Suprapubic skin (tissue), 4 donors: Measurements from ENCODE around the gene KSR2. TPM values are rescaled to one million over a fixed set of nuclear protein-coding genes. Genes with fewer than 3 reads are reported as not detected.

Source experiments
- DNase-seq, 2 donors: peaks; one replicate each; pipeline ENCODE4 v3.0.0-alpha.2; 2019; ENCODE audit warnings: low spot score in 2 of 2
- H3K27ac ChIP-seq: fragments of 200-600 bp; sonication (generic); one replicate; pipeline ENCODE4 v1.5.1; 2019
- H3K27me3 ChIP-seq: fragments of 200-600 bp; sonication (generic); one replicate; pipeline ENCODE4 v1.5.1; 2019
- H3K36me3 ChIP-seq: fragments of 200-600 bp; sonication (generic); one replicate; pipeline ENCODE4 v1.5.1; 2019
- H3K4me1 ChIP-seq: fragments of 200-600 bp; sonication (generic); one replicate; pipeline ENCODE4 v1.5.1; 2019
- H3K4me3 ChIP-seq: fragments of 200-600 bp; sonication (generic); one replicate; pipeline ENCODE4 v1.5.1; 2019; ENCODE audit warnings: mild to moderate bottlenecking
- H3K9me3 ChIP-seq: fragments of 200-600 bp; sonication (generic); one replicate; pipeline ENCODE4 v1.5.1; 2019
- EP300 ChIP-seq: sonication (generic); formaldehyde crosslinking; IDR thresholded peaks from one replicate; pipeline ENCODE4 v1.6.1; 2017; ENCODE audit warnings: antibody characterized with exemption
- POLR2A ChIP-seq, 2 donors: fragments of 450-650 bp; IDR thresholded peaks; one replicate each; pipeline ENCODE4 v1.6.1; 2017; ENCODE audit warnings: antibody characterized with exemption in 2 of 2, mild to moderate bottlenecking in 2 of 2, moderate library complexity in 2 of 2
- POLR2AphosphoS5 ChIP-seq, 3 donors: sonication (generic); formaldehyde crosslinking; IDR thresholded peaks; one replicate each; pipeline ENCODE4 v1.6.1; 2017; ENCODE audit warnings: antibody characterized with exemption in 3 of 3
- WGBS: methylation state at CpG from one replicate; pipeline ENCODE4 v1.1.5; 2018; 5-methylcytosine and 5-hydroxymethylcytosine counted together
- total RNA-seq, 4 donors: library from RNA; depleted of rRNA; stranded (reverse); fragments of >200 nt; gene quantifications; one replicate each; pipeline ENCODE4 v1.1.0, GENCODE V29; 2016
- TF ChIP-seq, protein P1 (sequence below), 2 donors: fragments of 200-600 bp in 1 of 2; fragments of 450-650 bp in 1 of 2; sonication (generic) in 1 of 2; IDR thresholded peaks; one replicate each; pipeline ENCODE4 v1.5.1; 2016 to 2019; ENCODE audit warnings: antibody characterized with exemption in 2 of 2, mild to moderate bottlenecking in 1 of 2, moderate library complexity in 1 of 2

The KSR2 gene
- total RNA-seq, 4 donors from 2014 or later: 0.24 to 0.39 (median 0.38) TPM; not detected in 1

DNA sequence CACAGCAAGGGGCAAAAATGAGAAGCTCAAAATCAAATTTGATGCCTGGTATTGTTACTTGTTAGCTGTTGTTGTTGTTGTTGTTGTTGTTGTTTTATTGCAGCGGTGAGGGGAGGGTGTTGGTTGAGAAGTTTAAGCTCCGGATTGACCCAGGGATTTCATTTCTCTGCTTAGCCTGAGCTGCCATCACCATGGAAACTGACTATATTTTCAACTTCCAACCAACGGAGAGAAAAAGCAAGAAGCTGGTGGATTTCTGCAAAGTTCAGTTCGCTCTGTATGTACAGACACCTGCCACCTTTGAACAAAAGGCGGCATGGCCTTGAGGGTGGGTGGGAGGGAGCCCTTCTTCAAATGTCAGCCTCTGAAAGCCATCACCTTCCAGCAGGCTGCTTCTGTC is 412.9 kb downstream of the KSR2 start:
- TF ChIP-seq POLR2A (IDR thresholded peaks at IDR 0.05) (no peak), POLR2AphosphoS5 (IDR thresholded peaks at IDR 0.05) (no peak), EP300 (no peak)
- TF ChIP-seq, protein P1, sequence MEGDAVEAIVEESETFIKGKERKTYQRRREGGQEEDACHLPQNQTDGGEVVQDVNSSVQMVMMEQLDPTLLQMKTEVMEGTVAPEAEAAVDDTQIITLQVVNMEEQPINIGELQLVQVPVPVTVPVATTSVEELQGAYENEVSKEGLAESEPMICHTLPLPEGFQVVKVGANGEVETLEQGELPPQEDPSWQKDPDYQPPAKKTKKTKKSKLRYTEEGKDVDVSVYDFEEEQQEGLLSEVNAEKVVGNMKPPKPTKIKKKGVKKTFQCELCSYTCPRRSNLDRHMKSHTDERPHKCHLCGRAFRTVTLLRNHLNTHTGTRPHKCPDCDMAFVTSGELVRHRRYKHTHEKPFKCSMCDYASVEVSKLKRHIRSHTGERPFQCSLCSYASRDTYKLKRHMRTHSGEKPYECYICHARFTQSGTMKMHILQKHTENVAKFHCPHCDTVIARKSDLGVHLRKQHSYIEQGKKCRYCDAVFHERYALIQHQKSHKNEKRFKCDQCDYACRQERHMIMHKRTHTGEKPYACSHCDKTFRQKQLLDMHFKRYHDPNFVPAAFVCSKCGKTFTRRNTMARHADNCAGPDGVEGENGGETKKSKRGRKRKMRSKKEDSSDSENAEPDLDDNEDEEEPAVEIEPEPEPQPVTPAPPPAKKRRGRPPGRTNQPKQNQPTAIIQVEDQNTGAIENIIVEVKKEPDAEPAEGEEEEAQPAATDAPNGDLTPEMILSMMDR (IDR thresholded peaks at IDR 0.05): no peak
- H3K36me3 ChIP-seq: no peaks in the 10 kb centered on the region
- WGBS: 83% methylated on average over 5 of the region's 5 CpGs
- H3K4me3 ChIP-seq: no peak overlapping the region
- no peaks in the 10 kb centered on the region for H3K27me3 ChIP-seq
- no peak for DNase-seq
- no peak overlapping the region for H3K27ac ChIP-seq
- no peaks in the 10 kb centered on the region for H3K9me3 ChIP-seq
- H3K4me1 ChIP-seq: no peaks in the 10 kb centered on the region

DNA sequence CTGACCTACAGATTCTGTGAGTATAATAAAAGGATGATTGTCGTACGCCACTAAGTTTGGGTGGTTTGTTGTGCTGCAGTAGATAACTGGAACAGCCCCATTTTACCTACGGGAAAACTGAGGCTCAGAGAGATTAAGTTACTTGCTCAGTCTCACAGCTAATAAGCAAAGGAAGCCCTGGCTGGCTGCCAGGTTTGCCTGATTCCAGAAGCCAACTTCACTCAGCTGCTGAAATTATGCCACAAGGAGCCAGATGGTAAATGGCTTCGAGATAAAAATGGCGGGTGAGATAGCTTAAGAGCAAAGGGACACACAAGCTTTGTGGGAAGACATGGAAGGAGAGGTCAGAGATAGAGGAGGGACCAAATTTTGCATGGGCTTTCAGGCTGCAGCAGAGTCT is 415.8 kb downstream of the KSR2 start:
- no peak for DNase-seq
- Histone ChIP-seq H3K9me3 (no peaks in the 10 kb centered on the region), H3K27me3 (no peaks in the 10 kb centered on the region), H3K4me3 (no peak overlapping the region), H3K4me1 (no peaks in the 10 kb centered on the region), H3K36me3 (no peaks in the 10 kb centered on the region), H3K27ac (no peak overlapping the region)
- 81% methylated on average over 5 of the region's 5 CpGs for WGBS
- TF ChIP-seq EP300 (no peak), POLR2AphosphoS5 (IDR thresholded peaks at IDR 0.05) (no peak), POLR2A (IDR thresholded peaks at IDR 0.05) (no peak)
- TF ChIP-seq, protein P1 (IDR thresholded peaks at IDR 0.05): no peak

DNA sequence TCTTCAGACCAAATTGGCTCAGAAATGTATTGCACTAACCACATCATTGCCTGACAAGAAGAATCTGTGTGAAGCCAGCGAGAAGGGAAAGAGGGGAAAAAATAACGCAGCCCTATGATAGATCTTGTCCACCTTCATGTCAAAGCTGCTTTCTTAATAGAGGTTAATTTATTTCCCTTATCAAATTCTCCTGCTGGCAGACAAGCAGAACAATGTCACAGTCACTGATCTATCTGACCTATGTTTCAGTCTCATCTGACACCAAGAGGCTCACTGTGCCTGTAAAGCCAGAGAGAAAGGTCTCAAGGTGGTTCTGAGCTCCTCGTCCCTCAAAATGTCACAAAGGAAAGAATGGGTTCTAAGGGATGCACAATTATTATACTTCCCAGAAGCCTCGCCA is 417.1 kb downstream of the KSR2 start:
- H3K27ac ChIP-seq: no peak overlapping the region
- H3K9me3 ChIP-seq: no peaks in the 10 kb centered on the region
- no peak overlapping the region for H3K4me3 ChIP-seq
- no peak for DNase-seq
- no peaks in the 10 kb centered on the region for H3K27me3 ChIP-seq
- TF ChIP-seq EP300: no peak
- TF ChIP-seq POLR2A (IDR thresholded peaks at IDR 0.05): no peak
- no peak for TF ChIP-seq POLR2AphosphoS5 (IDR thresholded peaks at IDR 0.05)
- TF ChIP-seq, protein P1 (IDR thresholded peaks at IDR 0.05): no peak
- no peaks in the 10 kb centered on the region for H3K36me3 ChIP-seq
- no peaks in the 10 kb centered on the region for H3K4me1 ChIP-seq
- WGBS: 63% methylated on average over 4 of the region's 4 CpGs

DNA sequence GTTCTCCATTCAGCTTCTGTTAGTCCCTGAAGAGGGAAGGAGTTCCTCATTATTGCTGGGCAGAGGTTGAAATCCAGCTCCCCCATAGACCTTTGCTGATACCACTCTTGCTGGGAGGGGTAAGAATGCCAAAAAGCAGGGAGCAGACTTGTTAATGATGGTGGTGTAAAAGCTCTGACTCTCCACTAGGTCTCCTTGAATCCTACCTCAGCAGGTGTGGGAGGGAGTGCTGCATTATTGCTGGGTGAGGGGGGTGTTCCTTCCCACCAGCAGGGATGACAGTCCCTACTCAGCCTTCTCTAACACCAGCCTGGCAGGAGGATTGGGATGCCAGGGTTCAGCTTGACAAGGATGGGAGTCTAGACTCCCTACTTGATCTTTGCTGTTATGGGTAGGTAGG is 421.6 kb downstream of the KSR2 start:
- no peak for DNase-seq
- no peak overlapping the region for H3K27ac ChIP-seq
- H3K27me3 ChIP-seq: no peaks in the 10 kb centered on the region
- no peak overlapping the region for H3K4me3 ChIP-seq
- H3K4me1 ChIP-seq: no peaks in the 10 kb centered on the region
- H3K9me3 ChIP-seq: no peaks in the 10 kb centered on the region
- TF ChIP-seq POLR2A (IDR thresholded peaks at IDR 0.05) (no peak), EP300 (no peak), POLR2AphosphoS5 (IDR thresholded peaks at IDR 0.05) (no peak)
- TF ChIP-seq, protein P1 (IDR thresholded peaks at IDR 0.05): no peak
- H3K36me3 ChIP-seq: no peaks in the 10 kb centered on the region

DNA sequence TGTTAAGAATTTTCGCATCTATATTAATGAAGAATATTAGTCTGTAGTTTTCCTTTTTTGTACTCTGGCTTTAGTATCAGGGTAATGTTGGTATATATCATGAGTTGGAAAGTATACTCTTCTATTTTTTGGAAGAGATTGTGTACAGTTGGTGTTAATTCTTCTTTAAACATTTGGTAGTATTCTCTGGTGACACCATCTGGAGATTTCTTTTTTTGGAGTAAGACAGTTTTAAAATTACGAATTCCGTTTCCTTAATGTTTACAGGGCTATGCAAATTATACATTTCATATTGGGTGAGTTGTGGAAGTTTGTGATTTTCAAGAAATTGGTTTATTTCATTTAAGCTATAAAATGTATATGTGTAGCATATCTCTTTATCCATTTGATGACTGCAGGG is 423.6 kb downstream of the KSR2 start:
- H3K27me3 ChIP-seq: no peaks in the 10 kb centered on the region
- H3K4me3 ChIP-seq: no peak overlapping the region
- no peaks in the 10 kb centered on the region for H3K36me3 ChIP-seq
- DNase-seq: no peak
- 85% methylated on average over 3 of the region's 3 CpGs for WGBS
- TF ChIP-seq, protein P1 (IDR thresholded peaks at IDR 0.05): no peak
- TF ChIP-seq POLR2A (IDR thresholded peaks at IDR 0.05) (no peak), POLR2AphosphoS5 (IDR thresholded peaks at IDR 0.05) (no peak), EP300 (no peak)
- H3K9me3 ChIP-seq: no peaks in the 10 kb centered on the region
- no peaks in the 10 kb centered on the region for H3K4me1 ChIP-seq
- no peak overlapping the region for H3K27ac ChIP-seq
